Measurements from ENCODE around the gene HIGD1A. TPM values are rescaled to one million over a fixed set of nuclear protein-coding genes. Genes with fewer than 3 reads are reported as not detected.

Gene HIGD1A
- total and polyA plus RNA-seq, 10 of the 15 experiments (the other 5 are each of a cell fraction or from before 2014, with no cell fraction given): 73.9 to 487 (median 175) TPM

DNA sequence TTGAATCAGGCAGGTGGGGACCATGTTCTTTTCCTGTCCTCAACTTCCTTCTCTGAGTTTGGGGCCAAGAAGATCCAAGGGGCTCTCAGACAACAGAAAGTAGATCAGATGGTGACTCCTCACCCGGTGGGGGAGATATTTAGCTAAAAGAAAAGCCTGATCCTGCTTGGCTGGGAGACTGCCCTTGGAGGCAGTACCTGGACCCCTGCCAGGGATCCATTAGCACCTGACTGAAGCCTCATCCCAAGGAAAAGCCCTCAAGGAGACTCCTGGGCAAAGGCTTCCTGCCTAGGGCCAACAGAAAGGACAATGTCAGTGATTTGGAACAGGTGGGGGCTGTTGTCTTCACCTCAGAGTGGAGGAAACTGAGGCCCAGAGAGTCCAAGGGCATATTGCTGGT, 68.2 kb downstream of the HIGD1A start:
- WGBS (ENCODE audit: insufficient coverage, insufficient replicate concordance, low lambda C conversion rate, missing lambda C conversion rate): no CpG with 5 or more reads among the region's 1 CpG
- ATAC-seq (no peak), DNase-seq (ENCODE audit: low read depth, low spot score) (no peak), FAIRE-seq (no peak)
- TF ChIP-seq WRNIP1 (IDR thresholded peaks at IDR 0.05; ENCODE audit: borderline replicate concordance, low read depth, low read length): no peak
- TF ChIP-seq SRF (IDR thresholded peaks at IDR 0.05; ENCODE audit: low read depth in 2 of 2, low read length in 2 of 2): no peak
- TF ChIP-seq CREM (IDR thresholded peaks at IDR 0.05; ENCODE audit: low read depth): no peak
- TF ChIP-seq, protein P1, sequence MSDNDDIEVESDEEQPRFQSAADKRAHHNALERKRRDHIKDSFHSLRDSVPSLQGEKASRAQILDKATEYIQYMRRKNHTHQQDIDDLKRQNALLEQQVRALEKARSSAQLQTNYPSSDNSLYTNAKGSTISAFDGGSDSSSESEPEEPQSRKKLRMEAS (IDR thresholded peaks at IDR 0.05; ENCODE audit: low read depth, low read length): no peak
- Histone ChIP-seq H3K27ac (ENCODE audit: control insufficient read depth, insufficient read depth) (no peak overlapping the region), H3K9me3 (replicated peaks; ENCODE audit: control insufficient read depth, insufficient read depth, low read length) (no peaks in the 10 kb centered on the region), H4K20me1 (ENCODE audit: control insufficient read depth, insufficient read depth) (no peaks in the 10 kb centered on the region), H3K4me1 (ENCODE audit: control insufficient read depth, insufficient read depth, low read length) (no peaks in the 10 kb centered on the region), H3K4me2 (ENCODE audit: control insufficient read depth, insufficient read depth) (no peak overlapping the region), H3K27me3 (replicated peaks in 1 of 2; ENCODE audit: control insufficient read depth in 2 of 2, insufficient read depth in 2 of 2, low read length in 1 of 2) (no peaks in the 10 kb centered on the region; a peak in 1 of 4 replicates), H3K9ac (ENCODE audit: control insufficient read depth, insufficient read depth, low read length) (no peak overlapping the region), H3K79me2 (ENCODE audit: control insufficient read depth, insufficient read depth, low read length) (no peaks in the 10 kb centered on the region), H2AFZ (ENCODE audit: control insufficient read depth, low read depth, low read length) (no peak overlapping the region), H3K4me3 (no peak overlapping the region), H3K36me3 (ENCODE audit: control insufficient read depth in 2 of 2, insufficient read depth in 2 of 2, low read length in 1 of 2) (no peaks in the 10 kb centered on the region)
- ChIA-PET SMC1A (ENCODE audit: uncharacterized antibody, unreplicated experiment) (no interaction called here), CTCF (interaction anchor here (1.2 kb wide), 1 partner anchor 9 kb away, joined by 4 read pairs; no protein-coding TSS in a partner anchor), RAD21 (ENCODE audit: unreplicated experiment) (no interaction called here), POLR2A (no interaction called here)
- in situ Hi-C loops (cut with MboI) (no loop called here), intact Hi-C loops (cut with micrococcal nuclease; ENCODE audit: unreplicated experiment) (no loop called here)
- BruUV-seq (replicated peaks): no TSS peak

DNA sequence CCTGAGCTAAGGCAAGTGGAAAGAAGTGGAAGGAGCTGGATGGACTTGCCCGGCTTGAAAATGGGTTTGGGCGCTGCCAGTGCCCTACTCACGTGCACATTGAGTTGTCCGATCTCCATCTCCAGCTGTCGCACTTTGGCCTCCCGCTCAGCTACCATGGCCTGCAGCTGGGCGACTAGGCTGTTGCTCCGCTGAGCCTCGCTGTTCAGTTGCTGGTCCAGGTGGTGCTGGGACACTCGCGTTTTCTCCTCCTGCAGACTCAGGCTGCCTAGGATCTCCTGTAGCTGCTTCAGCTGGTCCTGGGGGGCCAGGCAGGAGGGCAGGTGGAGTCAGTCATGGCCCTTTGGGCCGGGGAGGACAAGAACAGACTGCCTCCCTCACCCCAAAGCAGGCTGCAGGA, 68.7 kb downstream of the HIGD1A start:
- Histone ChIP-seq H3K9me3 (replicated peaks; ENCODE audit: control insufficient read depth, insufficient read depth, low read length) (no peaks in the 10 kb centered on the region), H3K9ac (ENCODE audit: control insufficient read depth, insufficient read depth, low read length) (no peak overlapping the region), H3K4me3 (no peak overlapping the region), H2AFZ (ENCODE audit: control insufficient read depth, low read depth, low read length) (no peak overlapping the region), H3K4me1 (ENCODE audit: control insufficient read depth, insufficient read depth, low read length) (no peaks in the 10 kb centered on the region), H4K20me1 (ENCODE audit: control insufficient read depth, insufficient read depth) (no peaks in the 10 kb centered on the region), H3K27ac (ENCODE audit: control insufficient read depth, insufficient read depth) (no peak overlapping the region), H3K79me2 (ENCODE audit: control insufficient read depth, insufficient read depth, low read length) (no peaks in the 10 kb centered on the region), H3K27me3 (replicated peaks in 1 of 2; ENCODE audit: control insufficient read depth in 2 of 2, insufficient read depth in 2 of 2, low read length in 1 of 2) (no peaks in the 10 kb centered on the region; a peak in 1 of 4 replicates), H3K4me2 (ENCODE audit: control insufficient read depth, insufficient read depth) (no peak overlapping the region), H3K36me3 (ENCODE audit: control insufficient read depth in 2 of 2, insufficient read depth in 2 of 2, low read length in 1 of 2) (no peaks in the 10 kb centered on the region)
- BruUV-seq (replicated peaks): no TSS peak
- ATAC-seq (no peak), DNase-seq (ENCODE audit: low read depth, low spot score) (no peak), FAIRE-seq (no peak)
- POLR2A ChIA-PET: no interaction called here
- RAD21 ChIA-PET (ENCODE audit: unreplicated experiment): no interaction called here
- intact Hi-C loops (cut with micrococcal nuclease; ENCODE audit: unreplicated experiment): no loop called here
- SMC1A ChIA-PET (ENCODE audit: uncharacterized antibody, unreplicated experiment): no interaction called here
- in situ Hi-C loops (cut with MboI): no loop called here
- CTCF ChIA-PET: interaction anchor here (1.1 to 1.2 kb wide), 2 partner anchors 10 to 134 kb away, joined by 3 to 4 read pairs; no protein-coding TSS in a partner anchor
- WGBS (ENCODE audit: insufficient coverage, insufficient replicate concordance, low lambda C conversion rate, missing lambda C conversion rate): 48% methylated on average over 12 of the region's 12 CpGs
- TF ChIP-seq SMC3 (IDR thresholded peaks at IDR 0.05; ENCODE audit: borderline replicate concordance, low read length) (no peak), MTA3 (IDR thresholded peaks at IDR 0.05; ENCODE audit: borderline replicate concordance, low read length) (no peak), FOXM1 (IDR thresholded peaks at IDR 0.05; ENCODE audit: low read depth, low read length) (no peak), ASH2L (IDR thresholded peaks at IDR 0.05; ENCODE audit: borderline replicate concordance, low read depth) (no peak), TARDBP (IDR thresholded peaks at IDR 0.05; ENCODE audit: borderline replicate concordance) (no peak), ZSCAN29 (IDR thresholded peaks at IDR 0.05) (no peak), TCF7 (IDR thresholded peaks at IDR 0.05; ENCODE audit: borderline replicate concordance) (no peak)
- TF ChIP-seq, protein P2, sequence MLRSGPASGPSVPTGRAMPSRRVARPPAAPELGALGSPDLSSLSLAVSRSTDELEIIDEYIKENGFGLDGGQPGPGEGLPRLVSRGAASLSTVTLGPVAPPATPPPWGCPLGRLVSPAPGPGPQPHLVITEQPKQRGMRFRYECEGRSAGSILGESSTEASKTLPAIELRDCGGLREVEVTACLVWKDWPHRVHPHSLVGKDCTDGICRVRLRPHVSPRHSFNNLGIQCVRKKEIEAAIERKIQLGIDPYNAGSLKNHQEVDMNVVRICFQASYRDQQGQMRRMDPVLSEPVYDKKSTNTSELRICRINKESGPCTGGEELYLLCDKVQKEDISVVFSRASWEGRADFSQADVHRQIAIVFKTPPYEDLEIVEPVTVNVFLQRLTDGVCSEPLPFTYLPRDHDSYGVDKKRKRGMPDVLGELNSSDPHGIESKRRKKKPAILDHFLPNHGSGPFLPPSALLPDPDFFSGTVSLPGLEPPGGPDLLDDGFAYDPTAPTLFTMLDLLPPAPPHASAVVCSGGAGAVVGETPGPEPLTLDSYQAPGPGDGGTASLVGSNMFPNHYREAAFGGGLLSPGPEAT (IDR thresholded peaks at IDR 0.05; ENCODE audit: low read depth): no peak
- TF ChIP-seq, protein P3, sequence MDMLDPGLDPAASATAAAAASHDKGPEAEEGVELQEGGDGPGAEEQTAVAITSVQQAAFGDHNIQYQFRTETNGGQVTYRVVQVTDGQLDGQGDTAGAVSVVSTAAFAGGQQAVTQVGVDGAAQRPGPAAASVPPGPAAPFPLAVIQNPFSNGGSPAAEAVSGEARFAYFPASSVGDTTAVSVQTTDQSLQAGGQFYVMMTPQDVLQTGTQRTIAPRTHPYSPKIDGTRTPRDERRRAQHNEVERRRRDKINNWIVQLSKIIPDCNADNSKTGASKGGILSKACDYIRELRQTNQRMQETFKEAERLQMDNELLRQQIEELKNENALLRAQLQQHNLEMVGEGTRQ (IDR thresholded peaks at IDR 0.05; ENCODE audit: borderline replicate concordance, low read depth, low read length): no peak

Measured in GM12878 (cell line).